SK-N-SH (cell line): ENCODE results near the gene OS9. TPM values are rescaled to one million over a fixed set of nuclear protein-coding genes. Genes with fewer than 3 reads are reported as not detected.

Experiments used
- CTCF ChIA-PET: fragments of 300-600, 350-600 bp; formaldehyde crosslinking; extraction: SDS; loops from one replicate; lab custom pipeline; 2021; lab: Yijun Ruan, JAX
- POLR2A ChIA-PET: fragments of 350-600 bp; sonication (Branson Sonifier 250); formaldehyde crosslinking; extraction: SDS; loops from one replicate; lab custom pipeline; 2020; ENCODE audit warnings: antibody characterized with exemption, inconsistent platforms; lab: Yijun Ruan, JAX
- DNase-seq: peaks from one replicate; pipeline ENCODE4 v3.0.0; 2012
- H2AFZ ChIP-seq: fragments of 200-600 bp; sonication (generic); 2 replicates; pipeline ENCODE4 v1.8.1; 2016; ENCODE audit warnings: antibody characterized with exemption, mild to moderate bottlenecking, low read depth
- H3F3A ChIP-seq: fragments of 200-600 bp; sonication (generic); replicated peaks from 2 replicates; pipeline ENCODE3; 2016; ENCODE audit warnings: antibody characterized with exemption, mild to moderate bottlenecking; ENCODE audit not compliant: insufficient read depth
- H3K27ac ChIP-seq, 2 experiments: fragments of 200-500 bp in 1 of 2; fragments of 200-600 bp in 1 of 2; sonication (Bioruptor generic) in 1 of 2; sonication (generic), shearing (Covaris generic) in 1 of 2; 2 replicates each; pipeline versions ENCODE4 v1.5.1 to v1.6.1; 2014 to 2016; ENCODE audit warnings: low read depth in 2 of 2, inconsistent platforms in 1 of 2, low read length in 1 of 2, mild to moderate bottlenecking in 1 of 2, mixed read lengths in 1 of 2
- H3K27me3 ChIP-seq: fragments of 200-600 bp; sonication (generic), shearing (Covaris generic); 2 replicates; pipeline ENCODE4 v1.6.1; 2016; ENCODE audit warnings: mixed run types; ENCODE audit not compliant: insufficient read depth
- H3K36me3 ChIP-seq, 2 experiments: fragments of 200-500 bp in 1 of 2; fragments of 200-600 bp in 1 of 2; sonication (Bioruptor generic) in 1 of 2; sonication (generic) in 1 of 2; replicated peaks in 1 of 2; 2 replicates each; pipeline versions ENCODE3 to v1.5.1; 2014 to 2016; ENCODE audit warnings: low read length in 1 of 2, mild to moderate bottlenecking in 1 of 2; ENCODE audit not compliant: insufficient read depth in 2 of 2, control insufficient read depth in 1 of 2
- H3K4me1 ChIP-seq, 2 experiments: fragments of 200-500 bp in 1 of 2; fragments of 200-600 bp in 1 of 2; sonication (Bioruptor generic) in 1 of 2; sonication (generic), shearing (Covaris generic) in 1 of 2; 2 replicates each; pipeline versions ENCODE4 v1.5.1 to v1.6.1; 2014 to 2016; ENCODE audit warnings: low read depth in 1 of 2, low read length in 1 of 2, mixed run types in 1 of 2; ENCODE audit not compliant: insufficient read depth in 2 of 2, control insufficient read depth in 1 of 2
- H3K4me2 ChIP-seq: fragments of 200-600 bp; sonication (generic), shearing (Covaris generic); 2 replicates; pipeline ENCODE4 v1.6.1; 2017; ENCODE audit warnings: mixed run types
- H3K4me3 ChIP-seq, 2 experiments: fragments of 200-500 bp in 1 of 2; fragments of 200-600 bp in 1 of 2; sonication (Bioruptor generic) in 1 of 2; sonication (generic), shearing (Covaris generic) in 1 of 2; 2 replicates each; pipeline versions ENCODE4 v1.5.1 to v1.8.1; 2014 to 2016; ENCODE audit warnings: low read depth in 2 of 2, inconsistent platforms in 1 of 2, low read length in 1 of 2, mild to moderate bottlenecking in 1 of 2, mixed read lengths in 1 of 2, moderate library complexity in 1 of 2
- H3K79me2 ChIP-seq: fragments of 200-600 bp; sonication (generic); 2 replicates; pipeline ENCODE4 v1.8.1; 2017; ENCODE audit warnings: mild to moderate bottlenecking; ENCODE audit not compliant: insufficient read depth
- H3K9ac ChIP-seq: fragments of 200-600 bp; sonication (generic); 2 replicates; pipeline ENCODE4 v1.6.1; 2017; ENCODE audit warnings: mixed run types
- H3K9me2 ChIP-seq: fragments of 200-600 bp; sonication (generic); 2 replicates; pipeline ENCODE4 v1.6.1; 2017; ENCODE audit warnings: mixed run types
- H3K9me3 ChIP-seq: fragments of 200-600 bp; sonication (generic); 2 replicates; pipeline ENCODE4 v1.6.1; 2017; ENCODE audit warnings: mixed run types, mild to moderate bottlenecking, moderate library complexity
- H4K20me1 ChIP-seq: fragments of 200-600 bp; sonication (generic); 2 replicates; pipeline ENCODE4 v1.6.1; 2017; ENCODE audit warnings: mild to moderate bottlenecking, mixed run types; ENCODE audit not compliant: insufficient read depth
- ELF1 ChIP-seq: IDR thresholded peaks from 2 replicates; pipeline ENCODE4 v1.4.0; 2012
- EP300 ChIP-seq, 2 experiments: IDR thresholded peaks; 2 replicates each; pipeline versions ENCODE4 v1.4.0 to v1.6.1; 2012; ENCODE audit warnings: borderline replicate concordance in 1 of 2, low read depth in 1 of 2, low read length in 1 of 2
- FOSL2 ChIP-seq: IDR thresholded peaks from 2 replicates; pipeline ENCODE4 v1.4.0; 2012; ENCODE audit warnings: low read depth, mild to moderate bottlenecking, moderate library complexity, borderline replicate concordance
- GATA2 ChIP-seq: sonication (generic); formaldehyde crosslinking; IDR thresholded peaks from 2 replicates; pipeline ENCODE4 v1.5.0; 2020; ENCODE audit warnings: mild to moderate bottlenecking, missing genetic modification reagents
- MEF2A ChIP-seq: IDR thresholded peaks from 2 replicates; pipeline ENCODE4 v1.4.0; 2012; ENCODE audit warnings: low read depth, borderline replicate concordance
- NFIC ChIP-seq: IDR thresholded peaks from 2 replicates; pipeline ENCODE4 v1.4.0; 2012; ENCODE audit warnings: borderline replicate concordance
- NRF1 ChIP-seq: IDR thresholded peaks from 2 replicates; pipeline ENCODE4 v1.6.1; 2012; ENCODE audit warnings: low read depth, mild to moderate bottlenecking, low read length
- SIN3A ChIP-seq: IDR thresholded peaks from 2 replicates; pipeline ENCODE4 v1.6.1; 2012; ENCODE audit warnings: low read depth, mild to moderate bottlenecking, low read length, moderate library complexity, borderline replicate concordance
- SMC3 ChIP-seq: IDR thresholded peaks from 2 replicates; pipeline ENCODE4 v1.6.1; 2012; ENCODE audit warnings: low read depth, low read length, improper control_type of control experiment
- TAF1 ChIP-seq: IDR thresholded peaks from 2 replicates; pipeline ENCODE4 v1.6.1; 2012; ENCODE audit warnings: low read depth, mild to moderate bottlenecking, low read length, moderate library complexity, borderline replicate concordance
- YY1 ChIP-seq: IDR thresholded peaks from 2 replicates; pipeline ENCODE4 v1.4.0; 2012; ENCODE audit warnings: low read depth, mild to moderate bottlenecking
- WGBS: methylation state at CpG from one replicate; pipeline ENCODE4 v1.1.6; 2017; ENCODE audit warnings: low lambda C conversion rate; 5-methylcytosine and 5-hydroxymethylcytosine counted together
- polyA plus RNA-seq, 3 experiments: library from polyadenylated mRNA; depleted of rRNA; stranded (reverse); fragments of >200 nt; gene quantifications; 2 replicates each; pipeline ENCODE4 v1.2.3, GENCODE V29; 2012
- TF ChIP-seq, protein P1 (sequence below): IDR thresholded peaks from 2 replicates; pipeline ENCODE4 v1.4.0; 2012; ENCODE audit warnings: low read depth
- TF ChIP-seq, protein P2 (sequence below): IDR thresholded peaks from 2 replicates; pipeline ENCODE4; 2012
- TF ChIP-seq, protein P3 (sequence below): fragments of 200-600 bp; sonication (generic); IDR thresholded peaks from 2 replicates; pipeline ENCODE4 v1.6.1; 2017; ENCODE audit warnings: antibody characterized with exemption, mild to moderate bottlenecking, moderate library complexity
- TF ChIP-seq, protein P4 (sequence below): fragments of 150-350 bp; IDR thresholded peaks from 2 replicates; pipeline ENCODE4 v1.6.1; 2017; ENCODE audit warnings: antibody characterized with exemption, low read length, low read depth, borderline replicate concordance
- TF ChIP-seq, protein P5 (sequence below): IDR thresholded peaks from 2 replicates; pipeline ENCODE4 v1.6.1; 2012; ENCODE audit warnings: mild to moderate bottlenecking, low read depth, low read length, moderate library complexity
- TF ChIP-seq, protein P6 (sequence below): IDR thresholded peaks from 2 replicates; pipeline ENCODE4 v1.4.0; 2012; ENCODE audit warnings: low read depth, borderline replicate concordance

The OS9 gene
- polyA plus RNA-seq, 1 of the 3 experiments (the other 2 are of a cell fraction): 280 TPM

DNA sequence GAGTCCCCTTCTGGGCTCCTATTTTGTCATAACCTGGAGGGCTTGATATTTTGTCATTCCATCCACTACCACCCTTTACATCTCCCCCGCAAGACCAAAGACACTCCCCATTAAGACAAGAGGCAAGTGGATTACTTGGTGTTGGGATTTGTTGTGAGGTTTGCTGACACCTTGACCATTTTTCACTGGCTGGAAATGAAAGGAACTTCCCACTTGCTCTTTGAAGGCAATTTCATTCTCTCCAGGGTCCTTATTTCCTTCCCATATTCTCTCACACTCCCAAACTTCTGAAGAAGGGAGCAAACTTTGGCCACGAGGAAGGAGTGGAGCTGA lies 29.7 kb downstream of the OS9 start:
- peaks cover 18% of the 10 kb centered on the region for H3F3A ChIP-seq
- DNase-seq: no peak
- no peak overlapping the region for H2AFZ ChIP-seq
- no peak overlapping the region for H3K4me3 ChIP-seq
- H4K20me1 ChIP-seq: no peaks in the 10 kb centered on the region
- ChIA-PET POLR2A (no interaction called here), CTCF (interaction anchor here (0.6 to 9.4 kb wide), 7 partner anchors 12 to 140 kb away, joined by 3 to 133 read pairs (median 5); partner anchors contain the start of genes AGAP2 and B4GALNT1)
- H3K9ac ChIP-seq: no peak overlapping the region
- H3K36me3 ChIP-seq: peaks cover 3 to 31% of the 10 kb centered on the region in 2 experiments
- H3K9me3 ChIP-seq: no peaks in the 10 kb centered on the region
- no peaks in the 10 kb centered on the region for H3K79me2 ChIP-seq
- no peak overlapping the region for H3K27ac ChIP-seq
- H3K4me2 ChIP-seq: no peak overlapping the region
- H3K9me2 ChIP-seq: no peaks in the 10 kb centered on the region
- H3K4me1 ChIP-seq: peaks cover 0 to 8% of the 10 kb centered on the region in 2 experiments; a peak in 1 of 4 replicates
- WGBS: 83% methylated on average over 2 of the region's 2 CpGs
- no peak for TF ChIP-seq FOSL2
- TF ChIP-seq, protein P1, sequence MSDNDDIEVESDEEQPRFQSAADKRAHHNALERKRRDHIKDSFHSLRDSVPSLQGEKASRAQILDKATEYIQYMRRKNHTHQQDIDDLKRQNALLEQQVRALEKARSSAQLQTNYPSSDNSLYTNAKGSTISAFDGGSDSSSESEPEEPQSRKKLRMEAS: no peak
- TF ChIP-seq, protein P2, sequence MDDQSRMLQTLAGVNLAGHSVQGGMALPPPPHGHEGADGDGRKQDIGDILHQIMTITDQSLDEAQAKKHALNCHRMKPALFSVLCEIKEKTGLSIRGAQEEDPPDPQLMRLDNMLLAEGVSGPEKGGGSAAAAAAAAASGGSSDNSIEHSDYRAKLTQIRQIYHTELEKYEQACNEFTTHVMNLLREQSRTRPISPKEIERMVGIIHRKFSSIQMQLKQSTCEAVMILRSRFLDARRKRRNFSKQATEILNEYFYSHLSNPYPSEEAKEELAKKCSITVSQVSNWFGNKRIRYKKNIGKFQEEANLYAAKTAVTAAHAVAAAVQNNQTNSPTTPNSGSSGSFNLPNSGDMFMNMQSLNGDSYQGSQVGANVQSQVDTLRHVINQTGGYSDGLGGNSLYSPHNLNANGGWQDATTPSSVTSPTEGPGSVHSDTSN: no peak
- TF ChIP-seq TAF1: no peak
- TF ChIP-seq NFIC: no peak
- TF ChIP-seq MEF2A: no peak
- TF ChIP-seq, protein P3, sequence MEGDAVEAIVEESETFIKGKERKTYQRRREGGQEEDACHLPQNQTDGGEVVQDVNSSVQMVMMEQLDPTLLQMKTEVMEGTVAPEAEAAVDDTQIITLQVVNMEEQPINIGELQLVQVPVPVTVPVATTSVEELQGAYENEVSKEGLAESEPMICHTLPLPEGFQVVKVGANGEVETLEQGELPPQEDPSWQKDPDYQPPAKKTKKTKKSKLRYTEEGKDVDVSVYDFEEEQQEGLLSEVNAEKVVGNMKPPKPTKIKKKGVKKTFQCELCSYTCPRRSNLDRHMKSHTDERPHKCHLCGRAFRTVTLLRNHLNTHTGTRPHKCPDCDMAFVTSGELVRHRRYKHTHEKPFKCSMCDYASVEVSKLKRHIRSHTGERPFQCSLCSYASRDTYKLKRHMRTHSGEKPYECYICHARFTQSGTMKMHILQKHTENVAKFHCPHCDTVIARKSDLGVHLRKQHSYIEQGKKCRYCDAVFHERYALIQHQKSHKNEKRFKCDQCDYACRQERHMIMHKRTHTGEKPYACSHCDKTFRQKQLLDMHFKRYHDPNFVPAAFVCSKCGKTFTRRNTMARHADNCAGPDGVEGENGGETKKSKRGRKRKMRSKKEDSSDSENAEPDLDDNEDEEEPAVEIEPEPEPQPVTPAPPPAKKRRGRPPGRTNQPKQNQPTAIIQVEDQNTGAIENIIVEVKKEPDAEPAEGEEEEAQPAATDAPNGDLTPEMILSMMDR: no peak
- no peak for TF ChIP-seq NRF1
- TF ChIP-seq GATA2 (CRISPR knock-in tag): no peak
- no peaks in the 10 kb centered on the region for H3K27me3 ChIP-seq

DNA sequence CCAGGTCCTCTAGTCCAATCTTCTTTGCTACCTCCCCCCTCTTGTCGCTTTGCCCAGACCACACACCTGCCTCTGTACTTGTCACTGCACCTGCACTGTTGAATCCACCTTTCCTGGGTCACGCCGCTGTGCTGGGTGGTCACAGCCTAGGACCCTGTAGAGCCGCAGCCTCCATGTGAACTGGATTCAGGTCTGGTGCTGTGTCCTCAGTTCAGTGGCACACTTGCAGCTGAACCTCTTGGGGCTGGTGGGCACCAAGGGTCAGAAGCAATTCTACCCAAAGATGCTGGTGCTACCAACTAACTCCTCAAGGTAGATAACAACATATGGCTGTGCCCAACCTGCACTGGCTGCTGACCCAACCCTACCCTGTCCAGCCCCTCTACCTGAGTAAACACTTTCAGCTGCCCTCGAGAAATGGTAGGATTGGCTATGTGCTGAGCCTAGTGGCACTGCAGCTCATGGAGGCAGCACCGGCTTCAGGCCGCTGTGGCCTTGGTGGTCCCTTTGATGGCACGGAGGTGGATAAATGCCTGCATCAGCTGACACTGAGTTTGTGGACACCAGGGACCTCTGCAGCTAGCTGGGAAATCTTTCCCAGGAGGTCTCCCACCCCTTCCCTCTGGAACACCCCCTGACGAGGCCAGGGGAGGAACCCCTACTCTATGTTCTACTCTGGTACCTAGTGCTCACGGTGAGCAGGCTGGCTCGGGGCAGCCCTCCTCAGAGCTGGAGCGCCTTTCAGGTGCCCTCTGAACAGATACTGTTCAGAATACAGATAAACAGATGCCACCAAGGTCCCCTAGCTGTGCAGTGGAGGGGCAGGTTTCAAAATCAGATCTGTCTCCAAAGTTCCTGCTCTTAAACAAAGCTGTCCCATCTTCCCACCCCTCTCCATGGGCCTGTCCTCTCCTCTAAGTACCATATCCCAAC lies 30.3 kb downstream of the OS9 start:
- no peak overlapping the region for H2AFZ ChIP-seq
- H3F3A ChIP-seq: peaks cover 18% of the 10 kb centered on the region
- no peaks in the 10 kb centered on the region for H3K27me3 ChIP-seq
- H3K4me2 ChIP-seq: no peak overlapping the region
- peaks cover 3 to 26% of the 10 kb centered on the region in 2 experiments for H3K36me3 ChIP-seq
- no peak overlapping the region for H3K4me3 ChIP-seq
- no peak overlapping the region for H3K9ac ChIP-seq
- WGBS: 89% methylated on average over 11 of the region's 12 CpGs
- H4K20me1 ChIP-seq: no peaks in the 10 kb centered on the region
- no peaks in the 10 kb centered on the region for H3K79me2 ChIP-seq
- H3K27ac ChIP-seq: no peak overlapping the region
- no peaks in the 10 kb centered on the region for H3K9me3 ChIP-seq
- CTCF ChIA-PET: interaction anchor here (0.6 to 9.4 kb wide), 7 partner anchors 8 to 141 kb away, joined by 3 to 133 read pairs (median 5); partner anchors contain the start of genes AGAP2 and B4GALNT1
- no peaks in the 10 kb centered on the region for H3K9me2 ChIP-seq
- POLR2A ChIA-PET: interaction anchor here (0.6 to 3.6 kb wide), 2 partner anchors 12 to 69 kb away, joined by 3 to 21 read pairs; no protein-coding TSS in a partner anchor
- no peak for DNase-seq
- H3K4me1 ChIP-seq: peaks cover 0 to 8% of the 10 kb centered on the region in 2 experiments; a peak in 1 of 4 replicates
- no peak for TF ChIP-seq SIN3A
- TF ChIP-seq TAF1: no peak
- TF ChIP-seq, protein P4, sequence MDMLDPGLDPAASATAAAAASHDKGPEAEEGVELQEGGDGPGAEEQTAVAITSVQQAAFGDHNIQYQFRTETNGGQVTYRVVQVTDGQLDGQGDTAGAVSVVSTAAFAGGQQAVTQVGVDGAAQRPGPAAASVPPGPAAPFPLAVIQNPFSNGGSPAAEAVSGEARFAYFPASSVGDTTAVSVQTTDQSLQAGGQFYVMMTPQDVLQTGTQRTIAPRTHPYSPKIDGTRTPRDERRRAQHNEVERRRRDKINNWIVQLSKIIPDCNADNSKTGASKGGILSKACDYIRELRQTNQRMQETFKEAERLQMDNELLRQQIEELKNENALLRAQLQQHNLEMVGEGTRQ: no peak
- no peak for TF ChIP-seq EP300 (IDR thresholded peaks at IDR 0.05; ENCODE audit: borderline replicate concordance in 1 of 2, low read depth in 1 of 2, low read length in 1 of 2)
- TF ChIP-seq YY1: no peak
- TF ChIP-seq, protein P5, sequence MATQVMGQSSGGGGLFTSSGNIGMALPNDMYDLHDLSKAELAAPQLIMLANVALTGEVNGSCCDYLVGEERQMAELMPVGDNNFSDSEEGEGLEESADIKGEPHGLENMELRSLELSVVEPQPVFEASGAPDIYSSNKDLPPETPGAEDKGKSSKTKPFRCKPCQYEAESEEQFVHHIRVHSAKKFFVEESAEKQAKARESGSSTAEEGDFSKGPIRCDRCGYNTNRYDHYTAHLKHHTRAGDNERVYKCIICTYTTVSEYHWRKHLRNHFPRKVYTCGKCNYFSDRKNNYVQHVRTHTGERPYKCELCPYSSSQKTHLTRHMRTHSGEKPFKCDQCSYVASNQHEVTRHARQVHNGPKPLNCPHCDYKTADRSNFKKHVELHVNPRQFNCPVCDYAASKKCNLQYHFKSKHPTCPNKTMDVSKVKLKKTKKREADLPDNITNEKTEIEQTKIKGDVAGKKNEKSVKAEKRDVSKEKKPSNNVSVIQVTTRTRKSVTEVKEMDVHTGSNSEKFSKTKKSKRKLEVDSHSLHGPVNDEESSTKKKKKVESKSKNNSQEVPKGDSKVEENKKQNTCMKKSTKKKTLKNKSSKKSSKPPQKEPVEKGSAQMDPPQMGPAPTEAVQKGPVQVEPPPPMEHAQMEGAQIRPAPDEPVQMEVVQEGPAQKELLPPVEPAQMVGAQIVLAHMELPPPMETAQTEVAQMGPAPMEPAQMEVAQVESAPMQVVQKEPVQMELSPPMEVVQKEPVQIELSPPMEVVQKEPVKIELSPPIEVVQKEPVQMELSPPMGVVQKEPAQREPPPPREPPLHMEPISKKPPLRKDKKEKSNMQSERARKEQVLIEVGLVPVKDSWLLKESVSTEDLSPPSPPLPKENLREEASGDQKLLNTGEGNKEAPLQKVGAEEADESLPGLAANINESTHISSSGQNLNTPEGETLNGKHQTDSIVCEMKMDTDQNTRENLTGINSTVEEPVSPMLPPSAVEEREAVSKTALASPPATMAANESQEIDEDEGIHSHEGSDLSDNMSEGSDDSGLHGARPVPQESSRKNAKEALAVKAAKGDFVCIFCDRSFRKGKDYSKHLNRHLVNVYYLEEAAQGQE: no peak
- no peak for TF ChIP-seq SMC3
- TF ChIP-seq ELF1: no peak
- TF ChIP-seq, protein P6, sequence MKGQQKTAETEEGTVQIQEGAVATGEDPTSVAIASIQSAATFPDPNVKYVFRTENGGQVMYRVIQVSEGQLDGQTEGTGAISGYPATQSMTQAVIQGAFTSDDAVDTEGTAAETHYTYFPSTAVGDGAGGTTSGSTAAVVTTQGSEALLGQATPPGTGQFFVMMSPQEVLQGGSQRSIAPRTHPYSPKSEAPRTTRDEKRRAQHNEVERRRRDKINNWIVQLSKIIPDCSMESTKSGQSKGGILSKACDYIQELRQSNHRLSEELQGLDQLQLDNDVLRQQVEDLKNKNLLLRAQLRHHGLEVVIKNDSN: no peak
